PC-9 (cell line): Measurements from ENCODE around the gene WT1. TPM values are rescaled to one million over a fixed set of nuclear protein-coding genes. Genes with fewer than 3 reads are reported as not detected.

Experiments used
- BruUV-seq: library from RNA; stranded (reverse); fragments of 400-500 nt; replicated peaks from 2 replicates; lab custom pipeline; 2021; lab: Mats Ljungman, UMichigan
- CTCF ChIA-PET: fragments of 300-600 bp; sonication (Branson Sonifier 250); formaldehyde crosslinking; loops from one replicate; lab custom pipeline; 2022; ENCODE audit warnings: antibody characterized with exemption; lab: Charles Lee
- POLR2A ChIA-PET: fragments of 300-600 bp; sonication (Branson Sonifier 250); formaldehyde crosslinking; loops from one replicate; lab custom pipeline; 2022; ENCODE audit warnings: antibody characterized with exemption; ENCODE audit not compliant: unreplicated experiment; lab: Charles Lee
- DNase-seq, 2 experiments: peaks; one replicate each; pipeline versions ENCODE4 v3.0.0 to v3.0.0-alpha.2; 2015 to 2022; ENCODE audit warnings: mixed read lengths in 1 of 2
- H2AFZ ChIP-seq: fragments of 200-600 bp; sonication (generic); 2 replicates; pipeline ENCODE4 v1.8.1; 2017; ENCODE audit warnings: antibody characterized with exemption
- H3F3A ChIP-seq: fragments of 200-600 bp; sonication (generic); 2 replicates; pipeline ENCODE4 v1.8.1; 2017; ENCODE audit warnings: antibody characterized with exemption, mild to moderate bottlenecking, low read depth; ENCODE audit not compliant: insufficient read depth
- H3K27ac ChIP-seq: fragments of 200-600 bp; sonication (generic); 2 replicates; pipeline ENCODE4 v1.6.1; 2016; ENCODE audit warnings: mixed run types
- H3K27me3 ChIP-seq: fragments of 200-600 bp; sonication (generic); 2 replicates; pipeline ENCODE4 v1.6.1; 2016; ENCODE audit warnings: low read depth, mixed run types; ENCODE audit not compliant: insufficient read depth
- H3K36me3 ChIP-seq: fragments of 200-600 bp; sonication (generic); 2 replicates; pipeline ENCODE4 v1.6.1; 2016; ENCODE audit warnings: low read depth, mixed run types
- H3K4me1 ChIP-seq: fragments of 200-600 bp; sonication (generic); replicated peaks from 2 replicates; pipeline ENCODE4 v1.6.1; 2016; ENCODE audit warnings: mixed run types; ENCODE audit not compliant: insufficient read depth
- H3K4me2 ChIP-seq: fragments of 200-600 bp; sonication (generic); 2 replicates; pipeline ENCODE4 v1.6.1; 2017; ENCODE audit warnings: mixed run types
- H3K4me3 ChIP-seq: fragments of 200-600 bp; sonication (generic); 2 replicates; pipeline ENCODE4 v1.6.1; 2016; ENCODE audit warnings: mixed run types
- H3K79me2 ChIP-seq: fragments of 200-600 bp; sonication (generic); 2 replicates; pipeline ENCODE4 v1.6.1; 2017; ENCODE audit warnings: low read depth, mixed run types
- H3K9me2 ChIP-seq: fragments of 200-600 bp; sonication (generic); 2 replicates; pipeline ENCODE4 v1.8.1; 2017; ENCODE audit warnings: mild to moderate bottlenecking; ENCODE audit not compliant: insufficient read depth
- H3K9me3 ChIP-seq: fragments of 200-600 bp; sonication (generic); 2 replicates; pipeline ENCODE4 v1.8.1; 2016; ENCODE audit warnings: low read depth; ENCODE audit not compliant: insufficient read depth
- H4K20me1 ChIP-seq: fragments of 200-600 bp; sonication (generic); 2 replicates; pipeline ENCODE4 v1.8.1; 2017; ENCODE audit not compliant: insufficient read depth
- CTCF ChIP-seq: fragments of 200-600 bp; sonication (generic); conservative IDR thresholded peaks from 2 replicates; pipeline ENCODE4 v1.6.1; 2017; ENCODE audit warnings: mixed run types, antibody characterized with exemption, mild to moderate bottlenecking, moderate library complexity
- EZH2 ChIP-seq: fragments of 200-600 bp; sonication (generic); IDR thresholded peaks from 2 replicates; pipeline ENCODE4 v1.8.0; 2017; ENCODE audit warnings: antibody characterized with exemption, low read depth
- intact Hi-C: fragments of 100-400 bp; cut with micrococcal nuclease; formaldehyde crosslinking; loops from one replicate; pipeline ENCODE4 v1.10.0; 2022; ENCODE audit not compliant: unreplicated experiment
- total RNA-seq: library from RNA; stranded (reverse); gene quantifications from 2 replicates; pipeline ENCODE4 v1.2.3, GENCODE V29; 2021

WT1 gene
- total RNA-seq, 1 experiment from 2014 or later, result not detected

- H3K27me3 ChIP-seq, result no peaks in the 10 kb centered on the region; the same call in 1 of the 2 replicates
- no peaks in the 10 kb centered on the region for H3F3A ChIP-seq
- no peaks in the 10 kb centered on the region for H3K79me2 ChIP-seq
- no peak overlapping the region for H3K4me3 ChIP-seq
- no peaks in the 10 kb centered on the region for H4K20me1 ChIP-seq
- no peaks in the 10 kb centered on the region for H3K9me3 ChIP-seq
- no peak overlapping the region for H3K4me2 ChIP-seq
- BruUV-seq, result no TSS peak
- H3K4me1 ChIP-seq, result 0 out of 2 replicates have a peak, but pooled peaks cover 1% of the 10 kb centered on the region
- H2AFZ ChIP-seq, result no peak overlapping the region
- H3K36me3 ChIP-seq, result no peaks in the 10 kb centered on the region
- ChIA-PET CTCF (no interaction called here), POLR2A (no interaction called here)
- no peaks in the 10 kb centered on the region for H3K9me2 ChIP-seq
- DNase-seq, result no peak
- intact Hi-C loops, result no loop called here
- TF ChIP-seq CTCF, result no peak
- TF ChIP-seq EZH2, result no peak
- no peak overlapping the region for H3K27ac ChIP-seq
Measured at GRCh38 chr11:32427616-32427934, 7.8 kb downstream of the WT1 start.

GRCh38 chr11:32426819-32427615 is 8.3 kb downstream of the WT1 start:
- no peaks in the 10 kb centered on the region for H3K79me2 ChIP-seq
- no peak overlapping the region for H3K4me2 ChIP-seq
- no peak overlapping the region for H2AFZ ChIP-seq
- no peak for DNase-seq
- H3K4me1 ChIP-seq, result peaks cover 7% of the 10 kb centered on the region; the same call in 1 of the 2 replicates
- H3F3A ChIP-seq, result no peaks in the 10 kb centered on the region
- H3K4me3 ChIP-seq, result no peak overlapping the region
- no peaks in the 10 kb centered on the region for H3K9me3 ChIP-seq
- no peaks in the 10 kb centered on the region for H3K36me3 ChIP-seq
- intact Hi-C loops, result no loop called here
- POLR2A ChIA-PET, result no interaction called here
- TF ChIP-seq EZH2 (no peak), CTCF (no peak)
- CTCF ChIA-PET, result no interaction called here
- no peaks in the 10 kb centered on the region for H3K27me3 ChIP-seq
- BruUV-seq, result no TSS peak
- H4K20me1 ChIP-seq, result no peaks in the 10 kb centered on the region
- H3K9me2 ChIP-seq, result no peaks in the 10 kb centered on the region
- no peak overlapping the region for H3K27ac ChIP-seq

- Histone ChIP-seq H3K9me3 (no peaks in the 10 kb centered on the region), H4K20me1 (no peaks in the 10 kb centered on the region), H3K27me3 (no peaks in the 10 kb centered on the region), H3K9me2 (no peaks in the 10 kb centered on the region), H3K79me2 (no peaks in the 10 kb centered on the region), H3K4me1 (peaks cover 15% of the 10 kb centered on the region), H3K27ac (no peak overlapping the region), H3F3A (no peaks in the 10 kb centered on the region), H3K4me2 (no peak overlapping the region), H2AFZ (no peak overlapping the region), H3K4me3 (no peak overlapping the region), H3K36me3 (no peaks in the 10 kb centered on the region)
- ChIA-PET POLR2A (no interaction called here), CTCF (no interaction called here)
- TF ChIP-seq EZH2, result no peak
- TF ChIP-seq CTCF, result no peak
- BruUV-seq, result no TSS peak
- intact Hi-C loops, result no loop called here
- DNase-seq, result no peak
Measured at GRCh38 chr11:32426192-32426591, 9.1 kb downstream of the WT1 start.
